Measurements from ENCODE around the gene GAB2.

DNA sequence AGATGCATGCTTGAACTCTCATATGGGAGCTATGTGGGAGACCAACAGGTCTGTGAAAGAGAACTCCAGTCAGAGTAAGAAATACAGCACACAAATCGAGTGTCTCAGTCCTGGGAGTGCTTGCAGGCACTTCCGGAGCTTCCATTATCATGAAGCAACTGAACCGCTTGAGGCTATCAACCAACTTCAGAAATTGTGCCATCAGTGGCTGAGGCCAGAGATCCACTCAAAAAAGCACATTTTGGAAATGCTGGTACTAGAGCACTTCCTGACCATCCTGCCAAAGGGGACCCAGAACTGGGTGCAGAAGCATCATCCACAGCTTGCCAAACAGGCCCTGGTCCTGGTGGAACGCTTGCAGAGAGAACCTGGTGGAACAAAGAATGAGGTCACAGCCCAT is 33.4 kb downstream of the GAB2 start:
- TF ChIP-seq POLR2A (IDR thresholded peaks at IDR 0.05): no peak
- TF ChIP-seq, protein P1, sequence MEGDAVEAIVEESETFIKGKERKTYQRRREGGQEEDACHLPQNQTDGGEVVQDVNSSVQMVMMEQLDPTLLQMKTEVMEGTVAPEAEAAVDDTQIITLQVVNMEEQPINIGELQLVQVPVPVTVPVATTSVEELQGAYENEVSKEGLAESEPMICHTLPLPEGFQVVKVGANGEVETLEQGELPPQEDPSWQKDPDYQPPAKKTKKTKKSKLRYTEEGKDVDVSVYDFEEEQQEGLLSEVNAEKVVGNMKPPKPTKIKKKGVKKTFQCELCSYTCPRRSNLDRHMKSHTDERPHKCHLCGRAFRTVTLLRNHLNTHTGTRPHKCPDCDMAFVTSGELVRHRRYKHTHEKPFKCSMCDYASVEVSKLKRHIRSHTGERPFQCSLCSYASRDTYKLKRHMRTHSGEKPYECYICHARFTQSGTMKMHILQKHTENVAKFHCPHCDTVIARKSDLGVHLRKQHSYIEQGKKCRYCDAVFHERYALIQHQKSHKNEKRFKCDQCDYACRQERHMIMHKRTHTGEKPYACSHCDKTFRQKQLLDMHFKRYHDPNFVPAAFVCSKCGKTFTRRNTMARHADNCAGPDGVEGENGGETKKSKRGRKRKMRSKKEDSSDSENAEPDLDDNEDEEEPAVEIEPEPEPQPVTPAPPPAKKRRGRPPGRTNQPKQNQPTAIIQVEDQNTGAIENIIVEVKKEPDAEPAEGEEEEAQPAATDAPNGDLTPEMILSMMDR (IDR thresholded peaks at IDR 0.05): no peak
